Karpas-422 (cell line): ENCODE results near the gene STEAP1. TPM values are rescaled to one million over a fixed set of nuclear protein-coding genes. Genes with fewer than 3 reads are reported as not detected.

Experiments used
- DNase-seq: peaks from one replicate; pipeline ENCODE4 v3.0.0-alpha.2; 2015
- H2AFZ ChIP-seq: fragments of 200-600 bp; sonication (generic); 2 replicates; pipeline ENCODE4 v1.6.1; 2014; ENCODE audit warnings: antibody characterized with exemption, low read length, mixed read lengths
- H3K27ac ChIP-seq: fragments of 200-600 bp; sonication (generic); 2 replicates; pipeline ENCODE4 v1.5.1; 2014; ENCODE audit warnings: mild to moderate bottlenecking, low read length, moderate library complexity
- H3K27me3 ChIP-seq: fragments of 200-600 bp; sonication (generic); 2 replicates; pipeline ENCODE4 v1.6.1; 2014; ENCODE audit warnings: low read length, mixed read lengths
- H3K36me3 ChIP-seq: fragments of 200-600 bp; sonication (generic); 2 replicates; pipeline ENCODE4 v1.6.1; 2014; ENCODE audit warnings: low read length, mixed read lengths; ENCODE audit not compliant: insufficient read depth
- H3K4me1 ChIP-seq: fragments of 200-600 bp; sonication (generic); 2 replicates; pipeline ENCODE4 v1.6.1; 2014; ENCODE audit warnings: mild to moderate bottlenecking, low read length, mixed read lengths
- H3K4me2 ChIP-seq: fragments of 200-600 bp; sonication (generic); 2 replicates; pipeline ENCODE4 v1.6.1; 2014; ENCODE audit warnings: low read length, low read depth, mild to moderate bottlenecking; ENCODE audit not compliant: poor library complexity, severe bottlenecking
- H3K4me3 ChIP-seq: fragments of 200-600 bp; sonication (generic); 2 replicates; pipeline ENCODE4 v1.5.1; 2014; ENCODE audit warnings: mild to moderate bottlenecking, antibody characterized with exemption, low read length, mixed read lengths
- H3K79me2 ChIP-seq: fragments of 200-600 bp; sonication (generic); 2 replicates; pipeline ENCODE4 v1.6.1; 2014; ENCODE audit warnings: mild to moderate bottlenecking, low read length, mixed read lengths
- H3K9ac ChIP-seq: fragments of 200-600 bp; sonication (generic); 2 replicates; pipeline ENCODE4 v1.6.0; 2014; ENCODE audit warnings: low read length
- H3K9me2 ChIP-seq: fragments of 200-600 bp; sonication (generic), shearing (Covaris generic); replicated peaks from 2 replicates; pipeline ENCODE4 v1.6.0; 2014; ENCODE audit warnings: mild to moderate bottlenecking, low read length, moderate library complexity; ENCODE audit not compliant: insufficient read depth
- H3K9me3 ChIP-seq: fragments of 300-700, 200-600 bp; sonication (generic); 2 replicates; pipeline ENCODE4 v1.6.1; 2014; ENCODE audit warnings: low read length, mixed read lengths
- H4K20me1 ChIP-seq: fragments of 200-600 bp; sonication (generic); 2 replicates; pipeline ENCODE4 v1.6.1; 2014; ENCODE audit warnings: mild to moderate bottlenecking, antibody characterized with exemption, low read length, low read depth; ENCODE audit not compliant: insufficient read depth
- total RNA-seq: library from RNA; depleted of rRNA; stranded (reverse); fragments of >200 nt; shearing (Covaris generic); gene quantifications from 2 replicates; pipeline ENCODE4 v1.2.3, GENCODE V29; 2014; ENCODE audit warnings: low replicate concordance

STEAP1 gene
- total RNA-seq, 1 experiment from 2014 or later = not detected

- Histone ChIP-seq H3K27ac (no peak overlapping the region), H4K20me1 (no peaks in the 10 kb centered on the region), H3K4me3 (no peak overlapping the region), H3K27me3 (no peaks in the 10 kb centered on the region), H3K36me3 (no peaks in the 10 kb centered on the region), H3K9ac (no peak overlapping the region), H3K4me2 (no peak overlapping the region), H3K9me3 (0 out of 2 replicates have a peak, but pooled peaks cover 2% of the 10 kb centered on the region), H3K79me2 (no peaks in the 10 kb centered on the region), H2AFZ (no peak overlapping the region), H3K9me2 (no peaks in the 10 kb centered on the region), H3K4me1 (no peaks in the 10 kb centered on the region)
- no peak for DNase-seq
Observed at GRCh38 chr7:90166153-90166552, 11.9 kb downstream of the STEAP1 start.

DNA sequence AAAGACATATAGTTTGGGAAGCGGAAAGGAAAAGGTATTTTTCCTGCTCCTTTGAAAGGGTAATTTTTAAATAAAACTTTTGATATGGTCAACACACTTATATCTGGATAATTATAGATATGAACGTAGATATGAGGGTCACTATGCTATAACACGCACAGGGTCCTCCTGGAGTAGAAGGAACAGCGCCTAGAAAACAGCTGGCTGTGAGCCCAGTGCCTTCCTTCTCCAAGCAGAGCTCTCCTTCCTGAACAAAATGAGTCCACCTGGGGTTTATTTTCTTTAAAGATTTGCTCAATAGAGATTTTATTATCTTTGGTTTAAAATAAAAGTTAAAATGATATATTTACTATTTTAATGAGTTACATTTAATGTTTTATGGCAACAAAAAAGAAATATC lies 13.1 kb downstream of the STEAP1 start:
- 0 out of 2 replicates have a peak, but pooled peaks cover 2% of the 10 kb centered on the region for H3K9me3 ChIP-seq
- H3K4me1 ChIP-seq = no peaks in the 10 kb centered on the region
- no peaks in the 10 kb centered on the region for H3K27me3 ChIP-seq
- no peaks in the 10 kb centered on the region for H3K9me2 ChIP-seq
- no peaks in the 10 kb centered on the region for H4K20me1 ChIP-seq
- no peak overlapping the region for H3K9ac ChIP-seq
- no peaks in the 10 kb centered on the region for H3K79me2 ChIP-seq
- no peaks in the 10 kb centered on the region for H3K36me3 ChIP-seq
- H3K27ac ChIP-seq = no peak overlapping the region
- H3K4me2 ChIP-seq = no peak overlapping the region
- no peak for DNase-seq
- no peak overlapping the region for H3K4me3 ChIP-seq
- H2AFZ ChIP-seq = no peak overlapping the region

DNA sequence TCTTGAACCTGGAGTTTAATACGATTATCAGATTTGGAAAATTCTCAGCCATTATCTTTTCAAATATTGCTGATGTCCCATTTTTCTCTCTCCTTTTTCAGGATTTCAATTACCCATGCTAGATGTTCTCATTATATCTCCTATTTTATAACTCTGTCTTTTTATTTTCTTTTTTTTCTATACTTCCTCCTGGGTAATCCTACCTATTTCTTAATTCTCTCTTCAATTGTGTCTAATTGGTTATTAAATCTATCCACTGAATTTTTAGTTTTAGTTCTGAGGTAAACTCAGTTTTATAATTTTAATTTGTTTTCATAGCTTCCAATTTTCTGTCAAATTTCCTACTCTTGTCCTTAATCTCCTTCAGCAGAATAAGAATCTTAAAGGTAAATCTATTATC lies 15.6 kb downstream of the STEAP1 start:
- no peak overlapping the region for H2AFZ ChIP-seq
- H3K4me1 ChIP-seq = no peaks in the 10 kb centered on the region
- no peak overlapping the region for H3K4me3 ChIP-seq
- H3K4me2 ChIP-seq = no peak overlapping the region
- H3K79me2 ChIP-seq = no peaks in the 10 kb centered on the region
- H3K27me3 ChIP-seq = no peaks in the 10 kb centered on the region
- no peak overlapping the region for H3K27ac ChIP-seq
- DNase-seq = no peak
- no peaks in the 10 kb centered on the region for H3K9me2 ChIP-seq
- H4K20me1 ChIP-seq = no peaks in the 10 kb centered on the region
- H3K9ac ChIP-seq = no peak overlapping the region
- 0 out of 2 replicates have a peak, but pooled peaks cover 2% of the 10 kb centered on the region for H3K9me3 ChIP-seq
- H3K36me3 ChIP-seq = no peaks in the 10 kb centered on the region

GRCh38 chr7:90172121-90172520 lies 17.9 kb downstream of the STEAP1 start:
- DNase-seq = no peak
- Histone ChIP-seq H3K4me2 (no peak overlapping the region), H4K20me1 (no peaks in the 10 kb centered on the region), H3K36me3 (no peaks in the 10 kb centered on the region), H3K9me2 (no peaks in the 10 kb centered on the region), H3K27me3 (no peaks in the 10 kb centered on the region), H3K27ac (no peak overlapping the region), H3K79me2 (no peaks in the 10 kb centered on the region), H3K4me3 (no peak overlapping the region), H2AFZ (no peak overlapping the region), H3K9me3 (0 out of 2 replicates have a peak, but pooled peaks cover 2% of the 10 kb centered on the region), H3K9ac (no peak overlapping the region), H3K4me1 (no peaks in the 10 kb centered on the region)

- Histone ChIP-seq H2AFZ (no peak overlapping the region), H3K4me2 (no peak overlapping the region), H3K36me3 (no peaks in the 10 kb centered on the region), H4K20me1 (no peaks in the 10 kb centered on the region), H3K27ac (no peak overlapping the region), H3K9me2 (no peaks in the 10 kb centered on the region), H3K9me3 (0 out of 2 replicates have a peak, but pooled peaks cover 2% of the 10 kb centered on the region), H3K27me3 (no peaks in the 10 kb centered on the region), H3K9ac (no peak overlapping the region), H3K79me2 (no peaks in the 10 kb centered on the region), H3K4me3 (no peak overlapping the region), H3K4me1 (no peaks in the 10 kb centered on the region)
- DNase-seq = no peak
Observed at GRCh38 chr7:90172624-90173023, 18.4 kb downstream of the STEAP1 start.

DNA sequence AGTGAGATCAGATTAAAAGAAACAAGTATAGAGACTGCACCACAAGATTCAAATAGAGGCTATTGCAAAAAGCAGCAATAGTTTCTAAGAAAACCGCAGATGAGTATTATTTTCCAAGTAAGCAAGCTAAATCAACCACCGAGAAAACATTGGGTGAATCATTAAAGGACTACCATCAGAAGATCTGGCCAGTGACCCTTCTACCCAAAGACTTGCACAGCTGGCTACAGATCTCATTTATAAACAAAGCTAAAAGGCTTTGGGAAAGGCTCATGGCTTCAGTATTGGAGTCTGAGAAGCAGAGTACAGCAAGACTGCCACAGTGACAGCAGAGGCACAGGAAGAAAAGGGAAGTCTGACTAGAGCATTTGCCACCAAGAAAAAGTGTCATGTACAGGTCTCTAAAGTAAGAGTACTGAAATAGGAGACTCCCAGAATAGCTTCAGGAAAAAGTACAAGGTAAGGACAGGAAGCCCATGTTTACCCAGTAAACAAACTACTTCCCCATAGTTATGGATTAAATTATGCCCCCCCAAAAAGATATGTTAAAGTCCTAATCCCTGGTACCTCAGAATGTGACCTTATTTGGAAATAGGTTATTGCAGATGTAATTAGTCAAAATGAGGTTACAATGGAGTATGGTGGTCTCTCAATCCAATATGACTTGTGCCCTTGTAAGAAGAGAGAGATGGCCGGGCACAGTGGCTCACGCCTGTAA lies 19.0 kb downstream of the STEAP1 start:
- H3K4me1 ChIP-seq = no peaks in the 10 kb centered on the region
- no peak overlapping the region for H3K4me2 ChIP-seq
- no peak overlapping the region for H3K27ac ChIP-seq
- no peaks in the 10 kb centered on the region for H4K20me1 ChIP-seq
- 0 out of 2 replicates have a peak, but pooled peaks cover 2% of the 10 kb centered on the region for H3K9me3 ChIP-seq
- H3K27me3 ChIP-seq = no peaks in the 10 kb centered on the region
- no peaks in the 10 kb centered on the region for H3K9me2 ChIP-seq
- no peak overlapping the region for H3K4me3 ChIP-seq
- H3K79me2 ChIP-seq = no peaks in the 10 kb centered on the region
- no peak for DNase-seq
- no peak overlapping the region for H3K9ac ChIP-seq
- H2AFZ ChIP-seq = no peak overlapping the region
- H3K36me3 ChIP-seq = no peaks in the 10 kb centered on the region

GRCh38 chr7:90175667-90176066 lies 21.4 kb downstream of the STEAP1 start:
- H3K27me3 ChIP-seq = no peaks in the 10 kb centered on the region
- H2AFZ ChIP-seq = no peak overlapping the region
- H3K4me3 ChIP-seq = no peak overlapping the region
- no peak overlapping the region for H3K4me2 ChIP-seq
- no peaks in the 10 kb centered on the region for H3K9me3 ChIP-seq
- no peaks in the 10 kb centered on the region for H3K79me2 ChIP-seq
- H3K27ac ChIP-seq = no peak overlapping the region
- no peaks in the 10 kb centered on the region for H3K9me2 ChIP-seq
- no peaks in the 10 kb centered on the region for H3K36me3 ChIP-seq
- H4K20me1 ChIP-seq = no peaks in the 10 kb centered on the region
- H3K9ac ChIP-seq = no peak overlapping the region
- no peak for DNase-seq
- peaks cover 7% of the 10 kb centered on the region for H3K4me1 ChIP-seq

- H3K9me3 ChIP-seq = no peaks in the 10 kb centered on the region
- H2AFZ ChIP-seq = no peak overlapping the region
- DNase-seq = no peak
- H3K27ac ChIP-seq = no peak overlapping the region
- no peak overlapping the region for H3K9ac ChIP-seq
- H3K36me3 ChIP-seq = no peaks in the 10 kb centered on the region
- no peaks in the 10 kb centered on the region for H3K9me2 ChIP-seq
- H4K20me1 ChIP-seq = no peaks in the 10 kb centered on the region
- no peak overlapping the region for H3K4me2 ChIP-seq
- no peak overlapping the region for H3K4me3 ChIP-seq
- H3K27me3 ChIP-seq = no peaks in the 10 kb centered on the region
- H3K4me1 ChIP-seq = peaks cover 7% of the 10 kb centered on the region
- no peaks in the 10 kb centered on the region for H3K79me2 ChIP-seq
Observed at GRCh38 chr7:90176195-90176594, 21.9 kb downstream of the STEAP1 start.
